Epithelial cell of prostate (primary cell): ENCODE measurements around the gene PKNOX2.

Experiments
- DNase-seq: peaks from one replicate; pipeline ENCODE4 v3.0.0-alpha.2; 2011; ENCODE audit warnings: low read depth, low spot score
- H3K27ac ChIP-seq: fragments of 450-650 bp; 2 replicates; pipeline ENCODE4 v1.5.1; 2017; ENCODE audit warnings: mild to moderate bottlenecking

PKNOX2 gene

GRCh38 chr11:125371431-125371935 lies 206.9 kb downstream of the PKNOX2 start:
- no peak overlapping the region for H3K27ac ChIP-seq
- DNase-seq = no peak

DNA sequence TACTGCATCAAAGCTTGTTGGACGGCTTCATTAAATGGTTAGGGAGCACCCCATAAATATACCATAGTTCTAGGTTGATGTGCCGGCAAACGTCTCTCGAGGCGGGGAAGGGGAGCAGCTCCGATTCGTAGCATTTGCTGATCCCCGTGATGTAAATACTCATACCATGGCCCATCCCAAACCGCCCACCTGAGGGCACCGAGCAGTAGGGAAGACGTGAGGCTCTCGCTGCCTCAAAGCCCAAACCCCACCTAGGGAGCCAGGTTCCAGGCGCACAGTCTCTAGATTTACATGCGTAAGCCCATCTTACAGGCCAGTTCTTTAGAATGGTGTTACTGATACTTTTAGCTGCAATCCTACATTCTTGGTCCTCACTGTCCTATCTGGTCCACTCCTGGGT lies 207.5 kb downstream of the PKNOX2 start:
- no peak overlapping the region for H3K27ac ChIP-seq

DNA sequence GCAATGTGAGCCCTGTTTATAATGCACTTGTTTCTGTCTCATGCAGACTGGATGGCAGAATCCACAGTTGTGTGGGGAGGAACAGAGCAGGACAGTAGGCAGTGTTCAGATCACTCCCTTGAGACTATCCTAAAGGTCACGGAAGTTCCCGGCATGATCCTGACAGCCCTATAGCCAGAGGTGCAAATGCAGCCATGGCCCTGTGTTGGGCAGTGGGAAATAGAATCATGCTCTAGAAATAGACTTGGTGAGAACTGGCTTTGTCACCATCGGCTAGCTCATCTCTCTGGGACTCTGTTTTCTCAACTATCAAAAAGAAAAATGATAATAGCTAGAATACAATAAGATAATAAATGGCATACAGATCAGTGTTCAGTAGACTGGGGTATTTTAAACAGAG lies 208.4 kb downstream of the PKNOX2 start:
- no peak for DNase-seq
- no peak overlapping the region for H3K27ac ChIP-seq

More for the DNA sequence above, 207.5 kb downstream of the PKNOX2 start:
- no peak for DNase-seq

GRCh38 chr11:125373426-125374391 lies 209.2 kb downstream of the PKNOX2 start:
- no peak for DNase-seq
- H3K27ac ChIP-seq = no peak overlapping the region

GRCh38 chr11:125374398-125374797 lies 209.8 kb downstream of the PKNOX2 start:
- DNase-seq = no peak
- H3K27ac ChIP-seq = no peak overlapping the region

DNA sequence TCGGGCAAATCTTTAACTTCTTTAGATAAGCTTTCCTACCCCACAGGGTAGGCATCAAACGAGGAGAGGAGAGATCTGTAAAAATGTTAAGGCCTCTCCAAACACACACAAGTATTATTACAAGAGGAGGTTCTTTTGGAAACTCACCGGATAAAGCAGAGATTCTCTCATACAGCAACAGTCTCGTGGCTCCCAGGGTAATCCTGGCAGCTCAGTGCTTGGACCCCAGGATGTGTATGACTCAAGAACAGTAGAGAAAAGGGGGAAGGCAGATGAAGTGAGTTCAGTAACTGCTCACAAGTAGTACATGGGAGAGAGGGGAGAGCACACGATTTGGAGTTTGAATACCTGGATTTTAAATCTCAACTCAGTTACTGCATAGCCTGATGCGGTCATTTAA lies 210.6 kb downstream of the PKNOX2 start:
- no peak for DNase-seq
- no peak overlapping the region for H3K27ac ChIP-seq

DNA sequence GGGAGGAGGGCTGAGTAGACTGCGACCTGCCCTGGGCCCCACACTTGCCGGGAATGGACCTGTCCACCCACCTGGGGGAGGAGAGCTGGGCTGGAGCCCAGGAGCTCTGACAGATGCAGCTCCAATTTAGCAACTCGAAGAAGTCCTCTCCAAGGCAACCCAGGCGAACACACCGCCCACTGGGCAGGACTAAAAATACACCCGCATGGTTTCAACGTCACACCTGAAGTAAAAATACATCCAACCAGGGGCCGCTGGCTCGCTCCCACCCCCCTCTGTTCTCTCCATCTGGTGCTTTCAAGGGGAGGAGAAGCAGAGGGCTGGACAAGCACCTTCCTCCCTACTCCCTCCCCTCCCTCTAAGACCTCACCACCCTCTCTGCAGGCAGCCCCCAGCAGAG lies 211.6 kb downstream of the PKNOX2 start:
- peak; percentile 6 for DNase-seq
- no peak overlapping the region for H3K27ac ChIP-seq

DNA sequence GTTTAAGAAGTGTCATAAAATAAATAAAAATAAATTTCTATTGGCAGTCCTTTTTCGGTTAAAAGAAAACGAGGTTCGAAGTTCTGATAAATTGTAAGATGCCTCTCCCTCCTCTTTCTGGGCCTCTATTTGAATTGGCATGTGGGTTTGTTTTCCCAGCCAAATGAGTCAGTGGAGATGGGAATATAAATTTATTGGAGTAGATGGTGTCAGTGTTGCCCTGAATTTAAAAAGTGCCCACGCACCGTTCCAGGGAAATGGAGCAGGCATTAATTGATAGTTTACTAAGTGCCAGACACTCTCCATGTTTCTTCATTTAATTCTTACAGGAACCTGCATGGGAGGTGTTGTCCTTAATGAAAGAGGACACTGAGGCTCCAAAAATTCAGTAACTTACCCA lies 212.3 kb downstream of the PKNOX2 start:
- H3K27ac ChIP-seq = no peak overlapping the region
- no peak for DNase-seq

DNA sequence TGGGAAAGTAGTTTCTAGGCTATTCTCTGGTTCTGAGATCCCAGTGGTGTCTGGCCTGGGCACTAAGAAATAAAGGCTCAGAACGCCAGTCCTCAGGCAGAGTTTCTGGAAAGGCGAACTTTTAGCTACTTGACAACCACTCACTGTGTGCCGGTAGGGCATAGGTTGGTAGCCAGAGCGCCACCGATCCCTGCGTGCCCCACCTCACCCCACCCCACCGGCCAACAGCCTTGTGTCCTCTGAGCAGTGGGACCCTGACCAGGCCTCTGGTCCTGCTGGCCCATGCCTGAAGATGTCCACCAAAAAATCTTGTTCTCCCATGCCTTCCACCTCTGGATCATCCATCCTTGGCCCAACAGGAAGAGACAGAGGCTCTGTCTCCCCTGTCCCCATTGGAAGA lies 213.5 kb downstream of the PKNOX2 start:
- no peak for DNase-seq

GRCh38 chr11:125378571-125378970 lies 214.0 kb downstream of the PKNOX2 start:
- no peak overlapping the region for H3K27ac ChIP-seq
- no peak for DNase-seq

More for the DNA sequence above, 213.5 kb downstream of the PKNOX2 start:
- no peak overlapping the region for H3K27ac ChIP-seq

GRCh38 chr11:125379565-125379964 lies 215.0 kb downstream of the PKNOX2 start:
- no peak overlapping the region for H3K27ac ChIP-seq
- DNase-seq = no peak

DNA sequence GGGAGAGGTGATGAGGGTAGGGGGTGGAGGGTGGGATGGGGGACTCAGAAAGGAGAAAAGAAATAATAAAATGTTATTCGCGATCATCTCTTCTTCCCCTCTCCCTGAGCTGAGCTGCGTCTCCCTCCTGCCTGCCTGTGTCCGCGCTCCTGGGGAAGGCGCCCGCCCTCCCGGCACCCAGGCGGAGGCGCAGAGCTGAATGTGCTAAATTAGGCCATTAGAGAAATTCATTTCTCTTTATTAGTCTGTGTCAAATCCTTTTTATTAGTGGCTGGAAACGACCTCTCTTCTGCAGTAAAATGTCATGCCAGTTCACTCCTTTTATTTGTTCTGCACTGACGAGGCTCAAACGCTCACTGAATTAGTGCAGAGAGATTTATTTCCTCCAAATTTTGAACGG lies 215.4 kb downstream of the PKNOX2 start:
- DNase-seq = no peak
- H3K27ac ChIP-seq = no peak overlapping the region

DNA sequence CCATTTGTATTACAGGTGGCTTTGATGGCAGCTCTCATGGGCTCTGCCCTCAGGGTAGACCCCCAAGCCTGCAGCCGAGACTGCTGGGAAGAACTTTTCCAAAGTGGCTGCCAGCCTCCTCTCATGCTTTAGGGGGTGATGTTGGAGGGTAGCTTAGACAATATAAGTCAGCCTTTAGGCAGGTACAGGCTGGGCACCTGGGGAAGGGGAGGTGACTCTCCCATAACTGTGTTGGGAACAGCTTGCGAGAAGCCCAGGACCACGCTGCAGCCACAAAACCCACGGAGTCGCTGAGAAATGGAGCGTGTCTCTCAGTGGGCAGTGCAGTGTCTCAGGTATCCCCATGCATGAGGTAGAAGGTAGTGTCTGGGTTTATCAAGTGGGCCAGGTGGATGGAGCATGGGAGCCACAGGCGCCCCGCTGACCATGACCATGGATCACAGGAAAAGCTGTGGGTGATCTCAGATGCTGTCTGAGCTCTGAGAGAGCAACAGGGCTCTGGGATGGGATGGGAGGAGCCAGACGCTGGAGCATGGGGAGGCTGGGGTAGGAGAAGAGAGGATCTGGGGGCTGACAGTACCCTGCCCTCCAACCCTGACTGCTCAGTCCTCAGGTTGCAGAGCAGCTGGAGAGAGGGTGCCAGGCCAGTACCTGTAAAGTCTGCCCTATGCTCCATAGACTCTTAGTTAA lies 216.3 kb downstream of the PKNOX2 start:
- no peak overlapping the region for H3K27ac ChIP-seq
- no peak for DNase-seq

GRCh38 chr11:125381499-125382044 lies 217.0 kb downstream of the PKNOX2 start:
- H3K27ac ChIP-seq = no peak overlapping the region
- no peak for DNase-seq

GRCh38 chr11:125382314-125382791 lies 217.8 kb downstream of the PKNOX2 start:
- no peak overlapping the region for H3K27ac ChIP-seq
- DNase-seq = no peak

DNA sequence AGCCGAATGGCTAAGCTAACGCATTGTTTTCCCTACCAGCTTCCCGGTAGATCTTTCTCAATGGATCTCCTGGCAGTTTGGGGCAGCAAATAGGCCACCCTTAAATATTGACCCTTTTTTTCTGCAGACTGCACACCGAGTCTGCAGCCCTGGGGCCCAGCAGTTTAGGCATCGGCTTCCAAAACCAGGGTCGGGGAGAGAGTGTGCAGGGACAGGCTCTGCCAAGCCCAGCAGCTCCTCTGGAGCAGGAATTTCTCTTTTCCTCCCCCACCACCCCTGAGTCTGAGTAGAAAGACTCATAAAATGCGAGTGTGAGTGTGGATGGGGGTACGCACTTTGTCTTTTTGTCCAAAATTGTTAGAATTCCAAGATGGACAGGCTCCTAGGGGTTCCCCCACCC lies 218.3 kb downstream of the PKNOX2 start:
- DNase-seq = no peak
- H3K27ac ChIP-seq = no peak overlapping the region

DNA sequence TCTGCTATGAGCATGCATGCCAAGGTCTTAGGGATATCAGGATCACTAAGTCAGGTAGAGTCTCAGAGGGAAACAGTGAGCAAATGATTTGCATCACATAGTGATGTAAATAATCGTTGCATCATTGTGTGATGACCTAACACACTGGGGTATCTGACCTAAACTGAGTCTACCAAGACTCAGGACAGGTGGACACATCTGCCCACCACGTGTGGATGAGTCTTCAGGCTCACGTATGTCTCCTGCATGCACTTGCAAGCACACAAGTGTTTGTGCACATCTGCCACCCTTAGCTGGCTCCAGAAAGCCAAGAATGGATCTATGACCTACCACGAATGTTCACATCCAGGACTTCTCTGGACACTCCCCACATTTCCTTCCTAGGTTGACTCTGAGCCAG lies 220.3 kb downstream of the PKNOX2 start:
- H3K27ac ChIP-seq = no peak overlapping the region
- no peak for DNase-seq

DNA sequence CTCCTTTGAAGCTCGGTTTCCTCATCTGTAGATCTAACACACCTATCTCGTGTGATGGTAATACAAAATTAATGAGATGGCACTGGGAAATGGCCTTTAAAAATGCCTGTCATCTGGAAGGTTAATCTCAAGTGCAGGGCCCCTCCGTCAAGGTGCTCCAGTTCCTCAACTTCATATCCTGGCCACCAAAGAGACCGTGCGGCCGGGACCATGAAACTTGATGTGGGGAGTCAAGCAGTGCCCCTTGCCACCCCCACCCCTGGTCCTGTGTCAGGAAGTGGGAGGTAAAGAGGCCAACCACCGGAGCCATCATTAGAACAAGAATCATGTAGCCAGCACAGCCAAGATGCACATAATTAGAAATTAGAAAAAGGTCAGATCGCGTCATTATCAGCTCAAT lies 223.3 kb downstream of the PKNOX2 start:
- no peak for DNase-seq
- no peak overlapping the region for H3K27ac ChIP-seq

GRCh38 chr11:125388611-125389010 lies 224.1 kb downstream of the PKNOX2 start:
- H3K27ac ChIP-seq = no peak overlapping the region
- DNase-seq = no peak

GRCh38 chr11:125389339-125390166 lies 225.0 kb downstream of the PKNOX2 start:
- DNase-seq = no peak
- no peak overlapping the region for H3K27ac ChIP-seq
